Hematopoietic multipotent progenitor cell treated with erythropoietin and hydrocortisone succinate and interleukin-3 and kit ligand, for 17 days (in vitro differentiated cells): ENCODE data around the gene MED13L.
A peak's percentile ranks its signal among the peaks of the same experiment; 100 is the strongest.

Experiments
- DNase-seq: peaks from one replicate; pipeline ENCODE4 v3.0.0-alpha.2; 2015; ENCODE audit warnings: low spot score

MED13L gene

DNA sequence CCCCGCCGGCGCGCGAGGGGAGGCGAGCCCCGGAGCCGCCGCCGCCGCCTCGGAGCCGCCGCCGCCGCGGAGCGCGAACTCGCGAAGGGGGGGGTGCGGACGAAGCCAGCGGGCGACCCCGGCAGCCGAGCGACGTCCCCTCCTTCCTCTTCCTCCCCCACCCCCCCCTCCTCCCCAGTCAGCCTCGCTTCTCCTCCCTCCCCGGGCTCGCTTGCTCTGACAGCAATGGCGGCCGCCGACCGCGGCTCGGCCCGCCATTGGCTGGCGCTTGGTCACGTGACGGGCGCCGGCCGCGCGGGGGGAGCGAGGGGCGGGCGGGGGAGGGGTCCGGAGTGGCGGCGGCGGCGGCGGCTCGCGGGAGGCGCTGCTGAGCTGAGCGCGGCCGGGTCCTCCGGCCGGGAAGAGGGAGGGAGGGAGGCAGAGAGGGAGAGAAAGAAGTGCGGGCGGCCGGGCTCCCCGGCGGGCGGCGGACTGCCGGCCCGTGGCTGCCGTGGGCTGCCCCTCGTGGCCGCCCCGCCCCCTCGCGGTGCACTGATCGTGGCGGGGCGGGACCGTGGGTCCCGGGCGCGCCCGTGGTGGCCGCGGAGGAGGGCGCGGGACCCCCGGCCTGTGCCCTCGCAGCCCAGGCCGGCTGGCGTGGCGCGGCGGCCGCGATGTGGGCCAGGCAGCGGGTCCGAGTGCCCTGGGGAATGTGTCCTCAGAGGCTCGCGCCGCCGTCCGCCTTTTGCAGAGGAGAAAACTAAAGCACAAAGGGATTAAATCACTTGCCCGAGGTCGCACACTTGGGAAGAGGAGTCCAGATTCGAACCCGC lies at the start of gene MED13L:
MED13L (minus strand) TSS at position 227 of the 812 bp plus-strand sequence. CDS start 562 bp downstream, outside the sequence.
- DNase-seq = peak; percentile 94

DNA sequence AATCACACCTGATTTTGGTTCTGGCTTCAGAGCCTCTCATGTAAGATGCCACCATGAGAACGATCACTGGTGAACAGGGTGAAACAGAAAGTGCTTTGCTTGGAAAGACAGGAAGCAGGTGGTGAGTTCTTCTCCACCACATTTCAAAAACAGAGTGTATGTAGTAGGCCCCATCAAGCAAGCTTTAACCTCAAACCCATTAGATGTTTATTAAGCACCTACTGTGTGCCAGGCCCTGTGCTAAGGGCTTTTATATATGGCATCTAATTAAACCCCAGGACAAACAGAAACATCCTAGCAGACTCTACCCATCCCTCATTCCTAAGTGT lies 47.8 kb upstream of the MED13L start:
- no peak for DNase-seq

DNA sequence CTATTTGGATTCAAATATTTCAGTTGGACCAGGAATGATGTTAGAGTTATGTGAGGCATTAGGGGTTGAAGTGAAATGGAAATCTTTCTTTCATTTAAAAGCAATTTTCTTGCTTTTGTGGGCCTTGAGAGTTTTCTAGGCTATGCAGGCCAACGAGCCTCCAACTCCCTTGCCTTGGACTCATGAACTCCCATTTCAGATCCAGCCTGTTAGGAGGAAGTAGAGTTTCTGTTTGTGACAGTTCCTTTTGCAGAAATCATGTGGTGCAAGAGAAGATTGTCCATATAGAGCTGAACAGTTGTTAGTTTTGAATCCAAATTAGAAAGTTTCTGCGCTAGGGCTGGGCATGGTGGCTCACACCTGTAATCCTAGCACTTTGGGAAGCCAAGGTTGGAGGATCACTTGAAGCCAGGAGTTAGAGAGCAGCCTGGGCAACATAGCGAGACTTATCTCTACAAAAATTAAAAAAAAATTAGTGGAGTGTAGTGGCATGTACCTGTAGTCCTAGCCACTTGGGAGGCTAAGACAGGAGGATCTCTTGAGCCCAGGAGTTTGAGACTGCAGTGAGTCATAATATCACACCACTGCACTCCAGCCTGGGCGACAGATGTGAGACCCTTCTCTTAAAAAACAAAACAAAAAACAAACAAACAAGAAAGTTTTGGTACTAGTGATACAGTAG lies 47.3 kb upstream of the MED13L start:
- DNase-seq = no peak

DNA sequence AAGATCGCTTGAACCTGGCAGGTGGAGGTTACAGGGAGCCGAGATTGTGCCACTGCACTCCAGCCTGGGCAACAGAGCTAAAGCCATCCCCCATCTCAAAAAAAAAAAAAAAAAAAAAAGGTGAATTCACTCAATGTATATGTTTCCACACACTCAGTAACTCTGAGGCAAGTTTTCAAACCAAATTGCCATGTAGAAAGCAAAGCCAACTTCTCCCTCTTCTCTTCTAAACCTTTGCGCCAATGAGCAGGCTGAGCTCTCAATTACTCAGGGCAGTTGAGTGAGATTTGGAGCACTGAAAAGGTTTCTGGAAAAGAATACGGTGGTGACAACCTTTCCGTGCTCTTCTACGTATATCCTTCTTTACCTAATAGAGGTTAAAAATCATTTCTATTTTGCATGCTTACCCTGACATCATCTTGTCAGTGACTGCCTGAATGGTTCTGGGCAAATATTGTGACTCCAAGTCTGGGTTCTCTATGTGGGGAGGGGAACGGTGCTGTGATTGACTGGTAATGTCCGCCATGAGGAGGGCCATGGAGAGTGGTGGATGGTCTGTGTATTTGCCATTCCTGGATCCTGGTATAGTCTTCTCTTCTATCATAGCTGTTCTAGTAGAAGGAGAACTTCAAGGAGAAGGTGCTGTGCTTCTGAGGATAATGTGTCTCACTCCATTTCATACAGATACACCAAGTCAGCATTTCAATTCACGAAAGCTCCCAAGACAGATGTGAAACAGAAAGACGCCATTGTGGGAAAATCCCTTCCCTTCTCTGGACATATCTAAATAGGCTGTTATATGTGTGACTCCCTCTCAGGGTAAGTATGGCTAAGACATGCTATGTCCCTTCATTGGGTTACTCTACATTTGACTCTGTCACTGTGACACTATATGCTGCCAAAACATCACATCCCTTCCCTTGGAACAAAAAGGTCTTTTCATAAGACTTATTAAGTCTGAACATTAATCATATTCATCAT lies 46.2 kb upstream of the MED13L start:
- no peak for DNase-seq

DNA sequence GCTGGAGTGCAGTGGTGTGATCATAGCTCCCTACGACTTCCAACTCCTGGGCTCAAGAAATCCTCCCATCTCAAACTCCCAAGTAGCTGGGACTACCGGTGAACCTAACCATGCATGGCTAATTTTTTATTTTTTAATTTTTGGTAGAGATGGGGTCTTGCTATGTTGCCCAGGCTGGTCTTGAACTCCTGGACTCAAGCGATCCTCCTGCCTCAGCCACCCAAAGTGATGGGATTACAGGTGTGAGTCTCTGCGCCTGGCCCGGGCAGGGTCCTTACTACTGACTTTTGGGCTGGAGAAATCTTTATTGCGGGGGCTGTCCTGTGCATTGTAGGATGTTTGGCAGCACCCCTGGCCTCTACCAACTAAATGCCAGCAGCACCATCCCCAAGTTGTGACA lies 44.4 kb upstream of the MED13L start:
- no peak for DNase-seq

DNA sequence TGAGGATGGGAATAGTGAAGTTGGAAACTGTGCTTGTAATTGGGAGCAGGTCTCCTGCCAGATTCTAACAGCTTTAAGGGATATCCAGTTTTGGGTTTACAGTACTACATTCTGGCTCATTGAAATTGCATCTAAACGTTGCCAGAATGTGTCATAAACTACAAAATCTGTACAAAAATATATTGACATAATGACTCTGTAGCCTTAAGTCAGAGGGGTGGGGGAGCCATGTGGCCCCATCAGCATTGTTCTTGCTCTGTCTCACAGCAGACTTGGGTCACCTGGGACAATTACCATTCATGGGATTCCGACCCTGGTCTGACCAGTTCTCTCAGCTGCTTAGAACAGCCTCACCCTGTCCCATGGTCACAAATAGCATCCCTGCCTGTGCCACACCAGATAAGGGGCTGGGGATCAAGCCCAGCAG lies 43.3 kb upstream of the MED13L start:
- DNase-seq = no peak

DNA sequence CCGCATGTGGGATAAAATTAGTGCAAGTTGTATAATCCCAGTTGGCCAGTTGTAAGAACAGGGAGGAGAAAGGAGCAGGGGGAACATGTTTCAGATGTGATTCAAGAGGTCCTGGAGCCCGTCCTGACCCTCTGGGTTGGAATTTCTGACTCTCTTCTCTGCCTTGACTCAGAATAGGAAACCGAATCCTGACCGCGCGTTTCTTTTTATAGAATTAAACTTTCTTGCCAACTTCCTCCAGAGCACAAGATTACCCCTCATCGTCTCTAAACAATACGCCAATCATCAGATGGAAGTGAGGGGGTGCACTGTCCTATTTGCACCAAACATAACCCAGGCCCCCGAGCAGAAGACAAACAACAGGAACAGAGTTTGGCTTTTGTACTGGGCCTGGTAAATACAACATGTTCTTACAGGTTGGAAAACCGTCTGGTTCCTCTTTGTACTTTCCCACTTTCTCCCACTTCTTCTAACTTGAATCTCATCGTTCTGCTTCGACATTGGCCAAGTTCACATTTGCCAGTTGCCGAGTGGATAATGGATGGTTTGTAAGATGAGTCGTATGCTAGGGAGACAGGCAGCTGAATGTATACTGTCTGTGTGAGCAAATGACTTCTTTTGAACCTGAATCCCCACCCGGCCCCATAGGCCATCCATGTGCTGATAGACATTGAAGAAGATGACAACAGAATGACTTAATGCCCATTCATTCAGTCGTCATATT lies 42.6 kb upstream of the MED13L start:
- DNase-seq = no peak

DNA sequence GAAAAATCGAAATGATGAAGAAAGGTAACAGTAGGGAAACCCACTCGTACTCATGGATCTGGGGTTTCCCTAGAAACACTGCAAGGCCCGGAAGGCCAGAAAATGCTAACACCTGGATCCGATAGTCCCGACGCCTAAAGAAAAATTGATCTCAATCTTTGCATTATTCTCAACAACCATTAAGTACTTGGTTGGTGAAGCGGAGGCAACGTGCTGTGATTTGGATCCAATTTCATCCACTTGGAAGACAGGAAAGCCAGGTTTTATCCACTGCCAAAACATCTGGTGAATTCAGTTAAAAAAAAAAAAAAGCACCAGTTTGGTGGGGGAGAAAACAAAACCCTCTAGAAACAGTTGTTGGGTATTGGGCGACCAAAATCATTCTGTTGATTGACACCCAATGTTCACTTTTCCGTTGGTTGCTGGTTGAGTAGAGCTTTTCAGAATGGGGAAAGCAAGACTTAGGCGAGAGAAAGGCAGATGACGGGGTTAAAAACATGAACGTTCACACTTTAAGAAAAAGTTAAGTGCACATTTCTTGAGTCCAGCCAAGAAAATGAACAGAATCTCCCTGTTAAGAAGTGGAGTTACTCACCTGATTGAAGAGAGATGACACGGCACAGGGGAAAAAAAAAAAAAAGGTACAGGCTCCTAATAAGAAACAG lies 41.9 kb upstream of the MED13L start:
- DNase-seq = no peak

DNA sequence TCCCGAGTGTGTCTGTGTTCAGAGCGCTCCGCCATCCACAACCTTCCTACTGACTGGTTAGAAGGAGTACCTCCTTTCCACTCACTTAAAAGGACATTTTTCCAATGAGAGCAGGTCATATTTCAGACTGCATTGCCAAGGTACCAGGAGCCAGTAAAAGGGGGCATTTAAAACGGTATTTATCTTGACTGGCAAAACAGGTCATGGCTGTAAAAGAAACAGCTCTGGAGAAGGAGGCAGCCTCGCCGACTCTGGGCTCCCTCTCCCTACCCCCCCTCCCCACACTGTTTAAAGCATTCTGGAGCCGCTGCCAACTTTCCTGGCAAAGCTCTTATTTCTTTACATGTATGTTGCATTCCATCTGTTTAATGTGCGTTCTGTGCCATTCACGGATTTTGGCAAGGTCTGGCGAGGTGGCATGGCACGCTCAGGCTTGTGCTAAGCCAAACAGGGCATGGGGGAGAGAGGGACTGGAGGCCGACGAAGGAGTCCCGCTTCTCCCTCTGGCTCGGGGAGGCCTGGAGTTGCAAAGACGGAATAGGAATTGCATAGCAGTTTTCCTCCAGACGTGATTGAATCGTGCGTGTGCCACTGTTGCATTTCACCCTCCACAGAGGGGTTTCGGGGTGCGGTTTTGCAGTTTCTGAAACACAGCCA lies 41.2 kb upstream of the MED13L start:
- DNase-seq = no peak

DNA sequence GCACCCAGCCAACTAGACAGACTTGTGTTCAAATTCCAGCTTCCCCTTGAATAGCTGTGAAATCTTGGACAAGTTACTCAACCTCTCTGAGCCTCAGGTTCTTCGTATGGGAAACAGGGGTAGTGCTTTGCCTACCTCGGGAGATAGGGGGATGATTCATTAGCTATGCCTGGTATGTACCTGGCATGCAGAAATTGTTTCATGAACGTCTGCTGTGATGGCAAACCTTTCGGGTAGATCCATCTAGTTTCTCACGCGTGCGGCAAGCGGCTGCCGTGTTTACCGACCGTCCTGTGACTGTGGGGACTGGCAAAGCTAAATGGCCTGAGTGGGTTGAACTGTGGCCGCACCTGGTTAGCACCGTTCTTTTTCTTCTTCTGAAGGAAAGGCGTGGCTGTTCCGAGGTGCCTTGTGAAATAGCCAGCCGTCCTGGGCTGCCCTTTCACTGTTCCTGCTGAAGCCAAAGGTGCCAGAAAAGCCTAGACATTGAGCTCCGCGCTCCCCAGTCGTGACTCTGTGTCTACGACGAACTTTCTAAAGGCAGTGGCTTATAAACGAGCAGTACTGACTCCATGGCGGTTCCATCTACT lies 40.6 kb upstream of the MED13L start:
- DNase-seq = no peak

DNA sequence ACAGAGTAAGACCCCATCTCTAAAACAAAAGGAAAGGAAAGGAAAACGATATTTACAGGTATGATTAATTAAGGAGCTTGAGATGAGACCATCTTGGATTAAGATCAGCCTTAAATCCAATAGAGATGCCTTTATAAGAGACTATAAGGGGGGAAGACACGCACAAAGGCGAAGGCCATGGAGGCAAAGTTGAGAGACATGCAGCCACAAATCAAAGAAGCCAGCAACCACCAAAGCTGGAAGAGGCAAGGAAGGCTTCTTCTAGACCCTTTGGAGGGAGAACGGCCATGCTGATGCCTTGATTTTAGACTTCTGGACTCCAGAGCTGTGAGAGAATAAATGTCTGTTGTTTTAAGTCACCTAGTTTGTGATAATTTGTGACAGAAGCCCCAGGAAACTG lies 39.6 kb upstream of the MED13L start:
- DNase-seq = no peak

DNA sequence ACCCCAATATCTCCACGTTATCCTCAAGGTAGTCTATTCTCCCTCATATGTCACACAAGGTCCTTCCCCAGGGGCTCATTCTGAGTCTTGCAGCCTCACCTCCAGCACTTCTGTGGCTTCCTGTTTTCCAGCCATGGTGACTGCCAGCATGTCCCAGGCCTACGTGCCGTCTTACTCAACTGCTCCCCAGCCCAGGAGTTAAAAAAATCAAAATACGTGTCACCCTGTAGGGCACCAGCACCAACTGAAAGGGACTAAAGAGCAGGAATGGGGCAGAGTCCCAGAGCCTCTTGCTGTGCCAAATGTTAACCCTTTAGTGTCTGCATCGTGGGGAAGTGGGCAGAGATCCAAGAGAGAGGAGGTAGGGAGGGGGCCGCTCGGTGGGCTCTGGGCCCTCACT lies 37.0 kb upstream of the MED13L start:
- DNase-seq = no peak

DNA sequence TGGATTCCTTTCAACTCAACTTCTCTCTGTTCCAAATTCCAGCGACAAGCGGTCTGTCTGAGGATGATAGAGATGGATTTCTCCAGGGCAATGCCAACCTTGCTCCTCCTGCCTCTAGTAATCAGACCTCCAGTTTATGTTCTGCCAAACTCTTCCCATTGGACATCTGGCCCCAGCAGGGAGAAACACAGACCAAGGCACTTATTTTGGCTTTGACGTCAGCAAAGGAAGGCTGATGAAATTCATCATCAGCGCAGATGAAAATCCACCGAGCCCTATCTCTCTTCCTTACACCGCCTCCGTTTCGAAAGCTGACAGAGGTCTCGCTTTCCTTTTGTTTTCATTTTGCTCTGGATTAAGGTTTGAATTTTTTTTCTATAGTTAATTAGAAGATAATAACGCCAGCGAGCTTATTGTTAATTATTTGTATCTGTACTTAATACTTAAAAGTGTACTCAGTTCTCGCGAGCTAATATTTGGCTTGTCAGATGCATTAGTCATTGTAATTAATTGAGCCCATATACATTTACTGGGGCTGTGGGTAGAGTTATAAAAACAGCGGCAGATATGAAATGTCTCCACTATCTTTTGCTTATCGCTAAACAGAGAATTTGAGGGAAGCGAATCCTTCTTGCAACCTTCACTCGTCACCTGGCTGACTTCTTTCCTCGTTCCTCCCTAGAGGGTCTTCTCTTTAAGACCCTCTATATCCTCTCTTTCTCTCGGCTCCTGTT lies 35.9 kb upstream of the MED13L start:
- no peak for DNase-seq

DNA sequence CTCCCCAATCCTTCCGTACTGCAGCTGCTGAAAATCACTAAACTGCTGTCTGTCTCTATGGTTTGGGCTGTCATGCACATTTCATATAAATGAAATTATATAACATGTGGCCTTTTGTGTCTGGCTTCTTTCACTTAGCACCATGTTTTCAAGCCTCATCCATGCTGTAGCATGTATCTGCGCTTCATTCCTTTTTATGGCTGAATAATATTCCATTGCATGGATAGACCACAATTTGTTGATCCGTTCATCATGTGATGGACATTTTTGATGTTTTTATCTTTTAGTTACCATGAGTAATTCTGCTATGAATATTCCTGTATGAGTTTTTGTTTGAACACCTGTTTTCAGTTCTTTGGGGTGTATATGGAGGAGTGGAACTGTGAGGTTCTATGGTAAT lies 32.6 kb upstream of the MED13L start:
- no peak for DNase-seq

DNA sequence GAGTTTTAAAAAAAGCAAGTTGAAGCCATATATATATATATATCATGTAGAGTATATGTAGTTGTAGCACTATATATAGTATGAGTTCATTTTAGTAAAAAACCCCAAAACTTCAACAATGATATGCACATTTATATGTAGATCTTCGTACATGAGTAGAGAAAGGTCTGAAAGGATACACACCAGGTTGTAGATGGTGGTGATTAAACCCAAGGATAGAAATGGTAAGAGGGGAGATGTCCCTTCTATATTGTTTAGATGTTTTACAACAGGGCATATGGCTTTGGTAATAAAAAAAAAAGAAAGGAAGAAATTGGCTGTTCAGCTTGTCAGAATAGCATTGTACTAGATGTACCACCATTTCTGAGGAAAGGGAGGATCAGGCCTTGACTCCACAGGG lies 31.9 kb upstream of the MED13L start:
- DNase-seq = no peak

DNA sequence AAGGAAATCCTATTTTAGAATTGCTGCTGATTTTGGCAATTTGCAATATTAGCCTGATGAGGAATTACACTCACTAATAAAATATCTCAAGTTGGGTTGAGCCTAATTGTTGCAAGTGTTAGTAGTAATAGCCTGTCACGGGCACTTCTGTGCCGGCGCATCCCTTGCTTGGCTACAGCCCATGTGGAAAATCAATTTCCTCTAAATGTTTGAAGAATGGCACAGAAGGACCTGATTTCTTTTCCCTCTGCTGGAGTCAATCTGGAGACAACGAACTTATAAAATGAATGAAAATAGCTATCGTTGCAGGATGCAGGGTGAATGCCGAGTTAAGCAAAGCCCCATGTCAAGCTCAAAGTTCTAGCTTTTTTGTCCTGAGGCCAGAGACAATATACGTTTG lies 31.2 kb upstream of the MED13L start:
- no peak for DNase-seq

DNA sequence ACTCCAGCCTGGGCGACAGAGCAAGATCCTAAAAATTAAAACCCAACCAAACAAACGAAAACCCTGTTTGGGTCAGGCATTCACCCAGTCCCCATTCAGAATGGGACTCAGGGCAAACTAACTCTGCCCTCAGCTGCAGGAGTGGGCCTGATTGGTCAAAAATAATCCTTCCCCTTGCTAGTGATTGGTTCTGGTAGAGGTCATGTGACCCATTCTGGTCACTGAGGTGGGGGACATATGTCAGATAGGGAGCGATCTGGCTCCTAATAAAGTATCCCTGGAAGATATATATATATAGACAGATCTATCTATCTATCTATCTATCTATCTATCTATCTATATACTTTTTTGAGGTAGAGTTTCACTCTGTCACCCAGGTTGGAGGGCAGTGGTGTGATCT lies 29.5 kb upstream of the MED13L start:
- no peak for DNase-seq

DNA sequence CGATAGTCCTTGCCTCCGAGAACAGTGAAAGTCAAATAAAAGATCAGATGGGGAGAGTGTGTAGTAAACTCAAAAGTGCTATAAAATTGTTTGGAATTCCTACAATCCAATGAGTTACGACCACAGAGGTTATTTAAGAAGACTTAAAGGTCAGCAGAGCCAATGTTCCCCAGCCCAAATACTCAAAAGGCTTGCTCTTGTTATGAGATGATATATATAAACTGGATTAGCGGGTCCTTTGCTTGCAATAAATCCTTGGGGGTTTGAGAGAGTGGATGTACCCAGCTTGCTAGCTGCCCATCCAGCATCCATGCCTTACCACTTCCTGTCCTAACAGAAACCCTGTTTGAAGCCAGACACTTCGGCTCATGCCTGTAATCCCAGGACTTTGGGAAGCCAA lies 29.0 kb upstream of the MED13L start:
- DNase-seq = no peak

DNA sequence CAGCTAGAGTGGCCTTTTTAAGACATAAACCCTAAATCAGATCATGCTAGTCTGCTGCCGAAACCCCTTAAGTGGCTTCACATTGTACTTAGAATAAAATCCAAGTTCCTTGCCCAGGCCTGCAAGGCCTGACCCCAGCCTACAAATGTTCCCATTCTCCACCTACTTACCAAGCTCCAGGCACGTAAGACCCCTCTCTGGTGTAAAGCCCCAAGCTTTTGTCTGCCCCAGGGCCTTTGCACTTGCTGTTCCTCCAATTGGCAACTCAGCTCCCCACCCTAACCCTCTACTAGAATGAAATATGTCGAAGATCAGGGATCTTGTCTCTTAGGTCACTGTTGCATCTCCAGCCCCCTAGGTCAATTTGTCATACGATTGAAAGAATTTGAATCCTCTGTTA lies 27.1 kb upstream of the MED13L start:
- DNase-seq = no peak

DNA sequence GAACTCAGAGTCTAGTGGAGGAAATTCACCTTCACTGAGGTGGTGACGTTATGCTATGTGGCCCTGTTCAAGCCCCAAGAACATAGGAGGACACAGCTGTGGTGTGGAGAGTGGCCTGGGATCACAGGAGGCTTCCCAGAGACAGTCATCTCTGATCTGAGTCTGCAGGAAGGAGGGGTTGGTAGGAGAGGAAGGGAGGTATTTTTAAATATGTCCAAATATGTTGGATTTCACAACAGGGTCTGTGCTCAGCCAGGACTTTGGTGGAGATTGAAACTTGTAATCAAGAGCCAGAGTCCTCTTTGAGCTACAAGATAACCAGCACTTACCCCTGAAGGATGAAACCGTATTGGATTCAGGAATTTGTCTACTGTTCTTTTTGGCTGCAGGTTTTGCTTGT lies 26.4 kb upstream of the MED13L start:
- DNase-seq = no peak
